ENCODE data around the gene KIF24.

- TF ChIP-seq CTCF (IDR thresholded peaks at IDR 0.05) (no peak), POLR2A (IDR thresholded peaks at IDR 0.05) (no peak)
Measured at GRCh38 chr9:34292552-34292951, 36.5 kb downstream of the KIF24 start.
